Epithelial cell of esophagus (primary cell): ENCODE results near the gene STAC2.
"Not testable (repeated sequence)": the region's sequence is repeated elsewhere in the genome, so short reads cannot be mapped to it uniquely, and the experiment has no call there.

ENCODE experiments used
- DNase-seq: peaks from one replicate; pipeline ENCODE4 v3.0.0; 2010; ENCODE audit warnings: low read depth
- H3K4me3 ChIP-seq: 2 replicates; pipeline ENCODE4 v1.5.1; 2011; ENCODE audit warnings: mild to moderate bottlenecking, low read length, control low read depth
- TF ChIP-seq, protein P1 (sequence below): IDR thresholded peaks from 2 replicates; pipeline ENCODE4 v1.5.1; 2011; ENCODE audit warnings: low read depth, mild to moderate bottlenecking, low read length, control low read depth, inconsistent platforms; ENCODE audit not compliant: insufficient read depth; ENCODE audit errors: missing control alignments

STAC2 gene

DNA sequence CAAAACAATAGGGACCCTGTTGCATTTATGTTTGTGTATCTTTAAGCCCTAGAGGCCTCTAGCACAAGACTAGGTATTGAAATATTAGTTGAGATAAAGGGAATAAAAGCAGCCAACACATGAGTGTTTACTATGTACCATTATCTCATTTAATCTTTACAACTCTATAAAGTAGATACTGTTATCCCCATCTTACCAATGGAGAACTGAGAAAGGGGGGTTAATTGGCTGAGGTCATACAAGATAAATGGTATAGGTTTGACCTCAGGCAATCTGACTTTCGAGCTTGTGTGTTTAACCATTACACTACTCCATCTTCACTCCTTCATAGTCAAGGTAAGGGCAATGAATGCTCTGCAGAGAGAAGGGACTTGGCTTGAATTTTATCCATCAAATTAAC is 26.3 kb upstream of the STAC2 start:
- H3K4me3 ChIP-seq, result no peak overlapping the region
- TF ChIP-seq, protein P1, sequence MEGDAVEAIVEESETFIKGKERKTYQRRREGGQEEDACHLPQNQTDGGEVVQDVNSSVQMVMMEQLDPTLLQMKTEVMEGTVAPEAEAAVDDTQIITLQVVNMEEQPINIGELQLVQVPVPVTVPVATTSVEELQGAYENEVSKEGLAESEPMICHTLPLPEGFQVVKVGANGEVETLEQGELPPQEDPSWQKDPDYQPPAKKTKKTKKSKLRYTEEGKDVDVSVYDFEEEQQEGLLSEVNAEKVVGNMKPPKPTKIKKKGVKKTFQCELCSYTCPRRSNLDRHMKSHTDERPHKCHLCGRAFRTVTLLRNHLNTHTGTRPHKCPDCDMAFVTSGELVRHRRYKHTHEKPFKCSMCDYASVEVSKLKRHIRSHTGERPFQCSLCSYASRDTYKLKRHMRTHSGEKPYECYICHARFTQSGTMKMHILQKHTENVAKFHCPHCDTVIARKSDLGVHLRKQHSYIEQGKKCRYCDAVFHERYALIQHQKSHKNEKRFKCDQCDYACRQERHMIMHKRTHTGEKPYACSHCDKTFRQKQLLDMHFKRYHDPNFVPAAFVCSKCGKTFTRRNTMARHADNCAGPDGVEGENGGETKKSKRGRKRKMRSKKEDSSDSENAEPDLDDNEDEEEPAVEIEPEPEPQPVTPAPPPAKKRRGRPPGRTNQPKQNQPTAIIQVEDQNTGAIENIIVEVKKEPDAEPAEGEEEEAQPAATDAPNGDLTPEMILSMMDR, result no peak
- no peak for DNase-seq

DNA sequence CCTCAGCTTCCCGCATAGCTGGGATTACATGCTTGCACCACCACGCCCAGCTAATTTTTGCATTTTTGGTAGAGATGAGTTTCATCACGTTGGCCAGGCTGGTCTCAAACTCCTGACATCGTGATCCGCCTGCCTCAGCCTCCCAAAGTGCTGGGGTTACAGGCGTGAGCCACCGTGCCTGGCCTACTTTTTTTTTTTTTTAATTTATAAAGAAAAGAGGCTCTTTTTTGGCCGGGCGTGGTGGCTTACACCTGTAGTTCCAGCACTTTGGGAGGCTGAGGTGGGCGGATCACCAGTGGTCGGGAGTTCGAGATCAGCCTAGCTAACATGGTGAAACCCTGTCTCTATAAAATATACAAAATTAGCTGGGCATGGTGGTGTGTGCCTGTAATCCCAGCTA is 24.3 kb upstream of the STAC2 start:
- not testable (repeated sequence) for H3K4me3 ChIP-seq, DNase-seq

DNA sequence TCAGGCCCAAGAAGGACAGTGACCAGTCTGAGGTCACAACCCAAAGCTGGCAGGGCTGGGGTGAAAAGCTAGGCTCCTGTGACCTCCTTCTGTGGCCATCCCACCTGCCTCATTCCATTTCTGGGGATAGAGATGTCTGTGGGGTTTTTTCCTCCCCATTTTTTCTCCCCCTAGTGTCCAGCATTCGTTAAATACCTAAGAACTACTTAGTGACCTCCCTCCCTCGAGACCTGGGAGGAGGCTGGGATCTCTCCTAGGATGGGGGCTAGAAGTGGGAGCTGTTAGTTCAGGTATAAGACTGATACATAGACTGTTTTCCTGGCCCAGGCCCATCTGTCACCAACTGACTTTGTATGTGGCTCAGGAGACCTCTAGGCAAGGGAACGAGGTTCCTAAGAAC is 20.5 kb upstream of the STAC2 start:
- TF ChIP-seq, protein P1, result no peak
- no peak overlapping the region for H3K4me3 ChIP-seq
- DNase-seq, result no peak

DNA sequence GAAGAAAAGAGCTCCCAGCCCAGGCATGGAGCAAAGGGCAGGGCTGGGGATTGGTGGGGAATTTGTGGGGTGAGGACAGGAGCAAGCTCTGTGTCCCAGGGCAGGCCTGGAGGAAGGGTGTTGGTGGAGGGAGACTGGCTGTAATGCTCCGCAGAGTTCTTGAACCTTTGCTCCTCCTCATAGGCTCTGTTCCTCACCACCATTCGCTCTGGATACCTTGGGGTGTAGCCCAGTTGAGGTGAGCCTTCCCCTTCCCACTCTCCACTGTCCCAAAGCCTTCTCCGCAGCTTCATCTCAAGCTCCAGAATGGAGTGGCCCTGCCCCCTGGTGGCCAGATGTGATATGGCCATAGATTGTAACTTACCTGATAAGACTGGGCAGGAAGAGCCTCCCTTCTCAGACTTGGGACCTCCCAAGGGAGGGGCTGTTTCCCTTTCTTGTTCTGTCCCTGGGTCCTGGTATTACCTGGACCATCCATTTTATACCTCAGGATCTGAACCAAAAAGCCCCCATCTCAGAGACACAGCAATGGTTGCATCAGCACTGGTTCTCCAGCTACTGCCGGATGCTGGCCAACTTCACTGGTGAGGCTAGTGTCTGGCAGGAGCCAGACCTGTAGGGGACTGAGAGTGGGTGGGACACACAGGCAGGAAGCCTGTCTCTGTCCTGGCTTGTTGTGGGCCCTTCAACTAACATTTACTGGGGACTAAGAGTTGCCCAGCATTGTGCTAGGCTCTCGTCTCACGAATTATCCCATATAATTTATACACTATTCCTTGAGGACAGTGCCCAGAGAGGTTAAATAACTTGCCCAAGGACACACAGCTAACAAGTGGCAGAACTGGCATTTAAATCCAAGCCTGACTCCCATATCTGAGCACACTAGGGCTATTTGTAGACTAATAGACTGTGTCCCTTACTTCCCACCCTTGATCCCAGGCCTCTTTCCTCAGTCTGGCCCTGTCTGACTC is 19.1 kb upstream of the STAC2 start:
- TF ChIP-seq, protein P1, result peak; percentile 94
- DNase-seq, result peak; percentile 87
- H3K4me3 ChIP-seq, result no peak overlapping the region

DNA sequence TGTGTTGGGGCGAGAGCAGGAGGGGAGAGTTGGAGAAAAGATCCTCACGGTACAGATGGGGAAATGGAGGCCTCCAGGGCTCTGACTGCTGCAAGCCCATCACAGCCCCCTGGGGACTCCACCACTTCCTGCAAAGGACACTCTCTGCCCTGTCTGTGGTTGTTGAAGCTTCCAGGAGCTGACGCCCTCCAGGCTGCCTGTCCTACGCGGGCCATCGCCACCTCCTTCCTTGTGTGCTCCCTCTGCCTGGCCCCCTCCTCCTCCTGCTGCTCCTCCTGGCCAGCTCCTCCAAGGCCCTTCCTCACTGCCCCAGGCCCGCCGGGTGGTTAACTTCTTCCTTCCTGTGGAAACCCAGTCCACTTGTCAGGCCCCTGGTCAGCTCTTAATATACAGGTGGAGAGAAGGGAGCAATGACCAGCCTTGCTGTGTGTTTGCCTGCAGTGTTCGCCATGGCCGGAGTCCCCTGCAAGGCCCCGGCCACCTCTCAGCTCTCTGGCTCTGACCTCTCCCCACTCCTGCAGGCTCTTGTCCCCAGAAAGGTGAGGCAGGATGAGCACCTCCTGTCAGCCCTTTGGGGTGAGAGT is 18.4 kb upstream of the STAC2 start:
- TF ChIP-seq, protein P1, result no peak
- H3K4me3 ChIP-seq, result no peak overlapping the region
- DNase-seq, result no peak

DNA sequence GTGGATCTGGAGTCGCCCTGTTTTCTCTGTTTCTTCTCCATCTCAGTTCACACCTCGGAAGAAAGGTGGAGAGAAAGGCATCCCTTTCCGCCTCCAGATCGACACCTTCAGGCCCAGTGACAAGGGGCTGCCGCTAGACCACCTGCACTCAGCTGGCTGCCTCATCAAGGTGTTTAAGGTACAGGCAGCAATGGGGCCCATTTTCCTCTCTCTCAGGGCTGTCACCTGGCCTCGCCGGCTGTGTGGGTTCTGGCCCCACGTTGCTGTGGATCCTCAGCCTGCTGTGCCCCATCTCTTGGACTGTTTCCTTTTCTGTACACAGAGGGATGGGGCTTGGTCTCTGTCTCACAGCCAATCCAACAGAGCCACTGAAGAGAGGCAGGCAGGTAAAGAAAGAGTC is 17.4 kb upstream of the STAC2 start:
- TF ChIP-seq, protein P1, result no peak
- no peak for DNase-seq

DNA sequence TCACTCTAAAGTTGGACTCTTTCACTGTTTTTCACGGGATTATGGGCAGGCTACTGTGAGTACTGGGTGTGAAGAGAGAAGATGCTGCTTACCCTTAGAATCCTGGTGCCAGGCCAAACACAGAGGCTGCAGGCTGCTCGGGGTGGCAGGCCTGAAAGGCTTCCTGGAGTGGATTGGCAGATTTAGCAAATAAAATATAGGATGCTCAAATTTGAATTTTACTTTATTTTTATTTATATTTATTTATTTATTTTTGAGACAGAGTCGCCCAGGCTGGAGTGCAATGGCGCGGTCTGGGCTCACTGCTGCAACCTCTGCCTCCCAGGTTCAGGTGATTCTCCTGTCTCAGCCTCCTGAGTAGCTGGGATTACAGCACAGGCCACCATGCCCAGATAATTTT is 14.9 kb upstream of the STAC2 start:
- TF ChIP-seq, protein P1, result no peak
- no peak for DNase-seq
- no peak overlapping the region for H3K4me3 ChIP-seq

More for the DNA sequence above, 17.4 kb upstream of the STAC2 start:
- no peak overlapping the region for H3K4me3 ChIP-seq
